Natural killer cell treated with Interleukin-12 subunit alpha and Interleukin-12 subunit beta and Interleukin-15 and Interleukin-18, amount 100 ng/mL, for 72 hours (primary cell): Measurements from ENCODE around the gene HECW1. TPM values are rescaled to one million over a fixed set of nuclear protein-coding genes. Genes with fewer than 3 reads are reported as not detected.

Source experiments
- ATAC-seq, 2 donors: fragments of 150-1000 bp; cut with Tn5 transposase in 1 of 2; sonication (Bioruptor Pico), chemical (Tn5 transposase) in 1 of 2; 2 replicates each; pipeline ENCODE4 v1.10.0; 2021
- DNase-seq: peaks from one replicate; pipeline ENCODE4 v3.0.0; 2022; ENCODE audit warnings: low spot score
- H3K27ac Mint-ChIP-seq, 2 donors: 1 replicate in 1 of 2; 2 replicates in 1 of 2; pipeline ENCODE4 v1.8.0; 2022; ENCODE audit warnings: mixed read lengths in 2 of 2, mild to moderate bottlenecking in 1 of 2, moderate library complexity in 1 of 2
- H3K27me3 Mint-ChIP-seq, 2 donors: 1 replicate in 1 of 2; 2 replicates in 1 of 2; pipeline ENCODE4 v1.8.0; 2022; ENCODE audit warnings: mixed read lengths in 2 of 2
- H3K36me3 Mint-ChIP-seq: one replicate; pipeline ENCODE4 v1.8.0; 2022; ENCODE audit warnings: mixed read lengths
- H3K4me1 Mint-ChIP-seq, 2 donors: 1 replicate in 1 of 2; 2 replicates in 1 of 2; pipeline ENCODE4 v1.8.0; 2022; ENCODE audit warnings: low read depth in 2 of 2, mixed read lengths in 2 of 2, mild to moderate bottlenecking in 1 of 2
- H3K4me3 Mint-ChIP-seq: one replicate; pipeline ENCODE4 v1.8.0; 2022; ENCODE audit warnings: mixed read lengths
- H3K9me3 Mint-ChIP-seq: 2 replicates; pipeline ENCODE4 v1.8.0; 2022; ENCODE audit warnings: mixed read lengths
- total RNA-seq, 2 donors: library from RNA; stranded (reverse); gene quantifications; one replicate each; pipeline ENCODE4 v1.2.3, GENCODE V29; 2022

Gene HECW1
- total RNA-seq, 2 donors from 2014 or later = not detected

DNA sequence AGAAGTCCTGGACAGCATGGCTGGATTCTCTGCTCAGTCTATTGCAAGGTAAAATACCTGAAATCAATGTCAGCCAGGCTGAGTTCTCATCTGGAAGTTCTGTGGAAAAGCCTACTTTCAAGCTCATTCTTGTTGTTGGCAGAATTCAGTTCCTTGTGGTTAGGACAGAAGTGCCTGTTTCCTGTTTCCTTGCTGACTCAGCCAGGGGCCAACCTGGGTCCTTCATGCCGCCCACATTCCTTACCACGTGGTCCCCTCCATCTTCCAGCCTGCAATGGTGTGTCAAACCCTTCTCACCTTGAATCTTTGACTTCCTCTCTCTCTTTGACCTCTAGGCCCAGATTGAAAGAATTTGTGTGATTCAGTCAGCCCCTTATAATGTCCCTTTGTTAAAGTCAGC is 273.4 kb downstream of the HECW1 start:
- no peaks in the 10 kb centered on the region for H3K36me3 Mint-ChIP-seq
- no peak overlapping the region for H3K27ac Mint-ChIP-seq
- ATAC-seq (no peak), DNase-seq (no peak)
- H3K4me3 Mint-ChIP-seq = no peak overlapping the region
- H3K9me3 Mint-ChIP-seq = no peaks in the 10 kb centered on the region
- peaks cover 0 to 3% of the 10 kb centered on the region in 2 donors for H3K4me1 Mint-ChIP-seq
- peaks cover 6 to 10% of the 10 kb centered on the region in 2 donors for H3K27me3 Mint-ChIP-seq

DNA sequence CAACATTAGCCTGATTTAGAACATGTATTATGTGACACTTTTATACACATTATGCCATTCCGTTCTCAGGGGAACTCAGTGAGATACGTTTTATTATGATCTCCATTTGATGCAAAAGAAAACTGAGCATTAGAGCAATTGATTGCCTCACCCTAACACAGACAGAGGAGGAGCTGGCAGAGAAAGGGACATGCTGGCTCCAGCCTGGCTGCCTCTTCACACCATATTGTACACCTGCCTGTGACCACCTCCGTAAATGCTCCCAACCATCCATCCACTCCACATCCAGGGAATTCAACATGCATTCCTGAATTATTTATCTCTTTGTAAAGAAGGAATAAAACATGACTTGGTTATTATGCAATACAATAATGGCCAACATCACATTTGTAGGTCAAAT is 275.5 kb downstream of the HECW1 start:
- DNase-seq (no peak), ATAC-seq (no peak)
- Mint-ChIP-seq H3K9me3 (no peaks in the 10 kb centered on the region), H3K27ac (no peak overlapping the region), H3K36me3 (no peaks in the 10 kb centered on the region), H3K4me3 (no peak overlapping the region), H3K27me3 (peaks cover 6 to 15% of the 10 kb centered on the region in 2 donors), H3K4me1 (peaks cover 0 to 3% of the 10 kb centered on the region in 2 donors)

DNA sequence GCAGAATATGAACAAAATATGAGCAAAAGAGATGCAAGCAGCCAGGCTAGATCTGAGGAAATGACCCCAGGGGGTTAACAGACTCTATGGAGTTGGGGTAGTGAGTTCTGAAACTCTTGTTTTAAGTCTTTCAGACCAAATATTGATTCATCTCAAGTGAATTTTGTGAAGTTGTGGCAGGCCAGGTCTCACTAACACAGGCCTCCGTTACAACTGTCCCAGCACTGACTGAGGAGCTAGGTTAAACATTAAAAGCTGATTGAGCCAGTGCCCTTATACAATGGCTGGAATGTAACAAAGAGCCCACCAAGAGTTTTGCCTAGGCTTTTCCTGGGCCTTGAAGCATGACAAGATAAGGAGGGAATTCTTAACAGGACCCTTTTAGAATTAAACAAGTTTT is 278.1 kb downstream of the HECW1 start:
- Mint-ChIP-seq H3K36me3 (no peaks in the 10 kb centered on the region), H3K27ac (no peak overlapping the region), H3K4me1 (peaks cover 0 to 3% of the 10 kb centered on the region in 2 donors), H3K9me3 (no peaks in the 10 kb centered on the region), H3K27me3 (peaks cover 12 to 27% of the 10 kb centered on the region in 2 donors), H3K4me3 (no peak overlapping the region)
- DNase-seq (no peak), ATAC-seq (no peak)

DNA sequence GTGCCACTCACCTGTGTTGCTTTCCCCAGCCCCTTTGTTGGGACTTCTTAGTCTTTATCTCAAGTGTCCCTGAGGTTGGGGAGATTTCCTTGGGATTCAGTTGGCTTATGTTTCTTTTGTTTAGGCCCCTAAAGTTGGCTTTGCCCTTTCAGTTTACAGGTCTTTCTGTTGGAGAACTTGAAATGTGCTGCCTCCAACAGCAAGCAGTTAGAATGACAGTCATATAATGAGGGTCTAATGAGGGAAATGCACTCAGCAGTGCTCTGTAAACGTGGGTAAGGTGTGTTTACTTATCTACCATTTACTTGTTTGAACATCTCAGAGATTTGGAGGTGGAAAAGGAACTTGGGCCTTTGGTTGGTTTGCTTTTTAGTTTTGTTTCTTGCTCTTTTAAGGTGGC is 279.1 kb downstream of the HECW1 start:
- no peaks in the 10 kb centered on the region for H3K4me1 Mint-ChIP-seq
- H3K27ac Mint-ChIP-seq = no peak overlapping the region
- ATAC-seq = no peak
- H3K4me3 Mint-ChIP-seq = no peak overlapping the region
- no peaks in the 10 kb centered on the region for H3K36me3 Mint-ChIP-seq
- peaks cover 14 to 26% of the 10 kb centered on the region in 2 donors for H3K27me3 Mint-ChIP-seq
- H3K9me3 Mint-ChIP-seq = no peaks in the 10 kb centered on the region
- no peak for DNase-seq

DNA sequence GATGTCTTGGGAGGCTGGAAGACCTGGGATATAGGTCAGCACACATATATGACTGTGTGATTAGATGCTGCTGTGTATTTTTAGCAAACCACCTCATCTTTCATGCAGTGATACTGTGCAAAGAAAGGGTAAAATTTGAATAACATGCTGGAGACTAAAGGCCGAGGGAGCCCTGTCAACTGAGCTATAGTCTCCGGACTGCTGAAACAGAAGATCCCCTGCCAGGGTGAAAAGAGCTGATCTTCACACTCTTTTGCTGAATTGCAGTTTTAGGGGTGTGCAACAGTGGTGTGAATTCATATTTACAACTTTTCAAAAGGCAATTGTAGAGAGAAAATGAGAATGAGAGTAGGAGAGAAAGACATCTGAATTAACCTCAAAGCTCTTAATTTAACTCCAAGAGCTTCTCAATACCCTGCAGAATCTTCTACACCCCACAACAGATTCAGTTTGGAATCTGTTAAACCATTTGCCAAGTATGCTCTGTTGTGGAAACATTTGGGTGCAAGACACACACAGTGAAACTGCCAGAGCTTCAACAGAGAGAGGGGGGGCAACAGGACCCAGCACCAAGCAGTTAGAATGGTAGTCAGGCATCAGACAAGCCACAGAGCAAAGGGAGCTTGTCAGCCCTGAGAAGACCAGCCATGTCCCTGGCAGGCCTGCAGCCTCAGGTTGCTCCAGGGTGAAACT is 280.3 kb downstream of the HECW1 start:
- H3K27me3 Mint-ChIP-seq = peaks cover 26 to 30% of the 10 kb centered on the region in 2 donors
- DNase-seq (no peak), ATAC-seq (no peak)
- H3K27ac Mint-ChIP-seq = no peak overlapping the region
- H3K36me3 Mint-ChIP-seq = no peaks in the 10 kb centered on the region
- no peaks in the 10 kb centered on the region for H3K9me3 Mint-ChIP-seq
- H3K4me3 Mint-ChIP-seq = no peak overlapping the region
- H3K4me1 Mint-ChIP-seq = no peaks in the 10 kb centered on the region

DNA sequence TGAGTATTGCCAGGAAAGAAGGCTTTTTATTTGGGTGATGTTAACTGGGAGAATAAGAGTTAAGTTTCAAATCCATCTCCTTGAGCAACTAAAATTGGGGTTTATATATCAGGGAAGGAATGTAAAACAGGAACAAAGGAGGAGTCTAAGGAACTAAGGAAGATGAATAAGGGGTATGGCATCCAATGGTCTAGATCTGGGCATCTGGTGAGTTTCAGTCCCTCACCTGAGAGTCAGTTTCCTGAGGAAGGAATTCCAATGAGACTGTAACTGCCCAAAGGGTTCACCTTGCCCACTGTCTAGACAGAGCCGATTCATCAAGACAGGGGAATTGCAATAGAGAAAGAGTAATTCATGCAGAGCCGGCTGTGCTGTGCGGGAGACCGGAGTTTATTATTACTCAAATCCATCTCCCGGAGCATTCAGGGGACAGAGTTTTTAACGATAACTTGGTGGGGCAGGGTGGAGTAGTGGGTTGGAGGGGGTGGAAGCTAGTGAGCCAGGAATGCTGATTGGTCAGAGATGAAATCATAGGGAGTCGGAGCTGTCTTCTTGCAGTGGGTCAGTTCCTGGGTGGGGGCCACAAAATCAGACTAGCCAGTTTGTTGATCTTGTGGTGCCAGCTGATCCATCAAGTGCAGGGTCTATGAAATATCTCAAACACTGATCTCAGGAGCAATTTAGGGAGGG is 282.1 kb downstream of the HECW1 start:
- Mint-ChIP-seq H3K4me1 (no peaks in the 10 kb centered on the region), H3K27me3 (peaks cover 30 to 38% of the 10 kb centered on the region in 2 donors), H3K4me3 (no peak overlapping the region), H3K9me3 (no peaks in the 10 kb centered on the region), H3K27ac (no peak overlapping the region), H3K36me3 (no peaks in the 10 kb centered on the region)
- no peak for DNase-seq
- ATAC-seq = no peak

DNA sequence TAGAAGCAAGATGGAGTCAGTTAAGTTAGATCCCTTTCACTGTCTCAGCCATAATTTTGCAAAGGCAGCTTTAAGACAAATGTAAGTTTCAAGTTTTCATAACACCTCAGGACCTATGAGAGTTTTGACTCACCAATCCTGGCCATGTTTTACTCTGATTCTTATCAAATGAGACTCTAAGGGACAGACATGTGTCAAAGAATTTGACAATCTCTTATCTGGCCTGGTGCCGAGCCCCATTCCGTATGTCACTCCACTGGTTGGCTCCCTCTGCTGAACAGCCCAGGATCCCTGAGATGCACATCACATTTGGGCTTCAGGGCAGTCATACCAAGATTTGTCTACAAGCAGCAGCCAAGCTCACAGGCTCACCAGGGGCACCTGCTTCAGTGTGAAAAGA is 282.9 kb downstream of the HECW1 start:
- ATAC-seq (no peak), DNase-seq (no peak)
- no peaks in the 10 kb centered on the region for H3K36me3 Mint-ChIP-seq
- H3K27ac Mint-ChIP-seq = no peak overlapping the region
- no peak overlapping the region for H3K4me3 Mint-ChIP-seq
- no peaks in the 10 kb centered on the region for H3K4me1 Mint-ChIP-seq
- H3K27me3 Mint-ChIP-seq = peaks cover 30 to 41% of the 10 kb centered on the region in 2 donors
- H3K9me3 Mint-ChIP-seq = no peaks in the 10 kb centered on the region

DNA sequence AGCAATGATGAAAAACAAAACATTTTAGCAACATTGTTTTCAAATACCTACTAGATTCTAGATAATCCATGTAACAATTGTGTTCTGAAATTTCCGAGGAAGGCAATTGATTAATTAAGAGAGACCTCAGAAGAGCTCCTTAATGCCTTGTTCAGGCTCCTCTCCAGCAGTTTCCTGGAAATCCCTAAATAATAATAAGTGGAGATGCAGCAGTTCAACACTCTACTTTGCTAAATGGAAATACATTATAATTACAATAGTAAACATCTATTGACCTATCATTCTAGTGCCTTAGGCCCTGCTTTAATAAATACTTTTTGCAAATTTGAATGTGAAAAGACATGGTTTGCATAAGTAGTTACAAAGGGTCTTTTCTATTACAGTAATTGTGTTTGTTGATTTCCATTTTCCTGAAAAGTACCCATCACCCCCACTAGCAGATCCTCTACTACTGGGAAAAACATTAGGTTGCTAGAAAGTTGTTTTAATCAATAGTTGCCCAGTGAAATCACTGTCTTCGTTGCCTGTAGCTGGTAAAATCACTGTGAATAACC is 283.8 kb downstream of the HECW1 start:
- H3K36me3 Mint-ChIP-seq = no peaks in the 10 kb centered on the region
- H3K27ac Mint-ChIP-seq = no peak overlapping the region
- ATAC-seq (no peak), DNase-seq (no peak)
- no peak overlapping the region for H3K4me3 Mint-ChIP-seq
- H3K27me3 Mint-ChIP-seq = peaks cover 35 to 50% of the 10 kb centered on the region in 2 donors
- H3K4me1 Mint-ChIP-seq = no peaks in the 10 kb centered on the region
- H3K9me3 Mint-ChIP-seq = no peaks in the 10 kb centered on the region

DNA sequence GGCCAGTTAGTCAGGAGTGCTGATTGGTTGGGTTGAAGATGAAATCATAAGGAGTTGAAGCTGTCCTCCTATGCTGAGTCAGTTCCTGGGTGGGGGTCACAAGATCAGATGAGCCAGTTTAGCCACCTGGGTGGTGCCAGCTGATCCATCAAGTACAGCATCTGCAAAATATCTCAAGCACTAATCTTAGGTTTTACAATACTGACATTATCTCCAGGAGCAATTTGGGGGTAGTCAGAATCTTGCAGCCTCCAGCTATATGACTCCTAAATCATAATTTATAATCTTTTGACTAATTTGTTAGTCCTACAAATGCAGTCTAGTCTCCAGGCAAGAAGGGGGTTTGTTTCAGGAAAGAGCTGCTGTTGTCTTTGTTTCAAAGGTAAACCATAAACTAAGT is 286.4 kb downstream of the HECW1 start:
- Mint-ChIP-seq H3K27me3 (peaks cover 37 to 66% of the 10 kb centered on the region in 2 donors), H3K9me3 (no peaks in the 10 kb centered on the region), H3K27ac (no peak overlapping the region), H3K4me1 (no peaks in the 10 kb centered on the region), H3K4me3 (no peak overlapping the region), H3K36me3 (no peaks in the 10 kb centered on the region)
- DNase-seq (no peak), ATAC-seq (no peak)

DNA sequence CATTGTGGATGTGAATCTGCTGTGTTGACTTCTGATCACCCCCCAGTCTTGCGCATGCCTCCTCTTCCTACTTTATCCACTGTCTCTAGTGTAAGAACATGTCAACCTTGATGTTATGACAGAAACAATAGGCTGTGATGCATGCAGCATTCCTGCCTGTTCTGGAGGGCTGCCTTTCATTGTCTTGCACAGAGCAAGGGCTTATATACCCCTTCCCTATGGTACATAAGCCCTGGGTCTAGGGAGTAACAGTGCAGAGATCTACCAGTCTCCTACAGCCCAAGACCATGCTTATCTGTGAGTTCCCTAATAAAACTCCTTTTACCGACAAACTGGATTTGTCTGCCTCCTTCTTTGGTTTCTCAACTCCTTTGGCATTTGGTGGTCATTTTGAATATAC is 293.5 kb downstream of the HECW1 start:
- Mint-ChIP-seq H3K27ac (no peak overlapping the region), H3K4me1 (no peaks in the 10 kb centered on the region), H3K9me3 (no peaks in the 10 kb centered on the region), H3K4me3 (no peak overlapping the region), H3K27me3 (peaks cover 13 to 26% of the 10 kb centered on the region in 2 donors), H3K36me3 (no peaks in the 10 kb centered on the region)
- peak in 1 of 2 donors; percentile 40 for ATAC-seq
- no peak for DNase-seq

DNA sequence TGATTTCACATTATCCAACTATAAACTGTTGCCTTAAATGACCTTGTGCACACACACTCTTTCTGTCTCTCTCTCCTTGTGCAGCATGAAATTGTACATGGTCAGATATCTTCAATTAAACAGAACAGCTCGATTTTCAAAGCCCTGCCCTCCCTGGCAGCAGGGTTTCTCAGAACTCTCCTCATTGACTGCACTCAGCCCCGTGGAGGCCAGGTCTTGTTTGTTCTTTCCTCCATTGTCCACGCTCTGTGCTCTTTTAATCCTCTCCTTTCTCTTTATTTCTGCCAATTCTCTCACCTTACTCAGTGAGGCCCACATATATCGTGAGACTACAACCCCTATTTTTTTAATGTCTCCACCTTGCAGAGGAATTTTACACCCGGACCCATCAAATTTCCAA is 294.5 kb downstream of the HECW1 start:
- ATAC-seq (no peak), DNase-seq (no peak)
- H3K9me3 Mint-ChIP-seq = no peaks in the 10 kb centered on the region
- H3K27ac Mint-ChIP-seq = no peak overlapping the region
- peaks cover 11 to 18% of the 10 kb centered on the region in 2 donors for H3K27me3 Mint-ChIP-seq
- H3K4me1 Mint-ChIP-seq = no peaks in the 10 kb centered on the region
- H3K4me3 Mint-ChIP-seq = no peak overlapping the region
- H3K36me3 Mint-ChIP-seq = no peaks in the 10 kb centered on the region

DNA sequence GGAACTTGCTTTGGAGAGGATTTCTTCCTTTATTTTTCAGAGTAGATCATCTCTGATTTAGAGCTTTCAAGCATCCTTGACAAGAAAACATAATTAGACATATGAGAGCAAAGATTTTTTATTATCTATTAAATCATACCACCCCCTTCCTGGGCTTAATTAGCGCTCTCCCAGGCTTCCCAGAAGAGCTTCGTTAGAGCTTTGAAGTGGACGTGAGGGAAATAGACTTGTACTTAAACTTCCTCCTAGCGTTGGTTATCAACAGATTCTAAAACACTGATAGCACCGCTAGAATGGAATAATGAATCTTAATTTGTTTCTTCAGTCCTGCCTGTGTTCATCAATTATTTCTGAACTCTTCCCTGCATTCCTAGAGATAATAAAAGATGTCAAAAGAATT is 296.5 kb downstream of the HECW1 start:
- DNase-seq = no peak
- Mint-ChIP-seq H3K4me3 (no peak overlapping the region), H3K9me3 (no peaks in the 10 kb centered on the region), H3K27me3 (peaks cover 4 to 7% of the 10 kb centered on the region in 2 donors), H3K36me3 (no peaks in the 10 kb centered on the region), H3K27ac (no peak overlapping the region), H3K4me1 (no peaks in the 10 kb centered on the region)
- ATAC-seq = no peak

DNA sequence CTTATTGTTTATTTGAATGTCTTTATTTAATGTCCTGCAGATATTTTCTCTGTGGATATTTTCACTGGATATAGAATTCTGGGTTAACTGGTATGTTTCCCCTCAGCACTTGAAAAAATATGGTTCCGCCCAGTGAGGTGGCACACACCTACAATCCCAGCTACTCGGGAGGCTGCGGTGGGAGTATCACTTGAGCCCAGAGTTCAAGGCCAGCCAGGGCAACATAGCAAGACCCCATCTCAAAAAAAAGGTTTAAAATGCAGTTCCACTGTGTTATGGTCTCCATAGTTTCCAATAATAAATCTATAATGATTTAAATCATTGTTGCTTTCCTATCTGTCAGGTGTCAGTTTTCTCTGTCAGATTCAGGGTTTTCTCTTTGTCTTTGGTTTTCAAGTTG is 305.0 kb downstream of the HECW1 start:
- DNase-seq = no peak
- H3K27me3 Mint-ChIP-seq = peaks cover 16 to 35% of the 10 kb centered on the region in 2 donors
- H3K4me3 Mint-ChIP-seq = no peak overlapping the region
- H3K27ac Mint-ChIP-seq = no peak overlapping the region
- no peak for ATAC-seq
- H3K4me1 Mint-ChIP-seq = no peaks in the 10 kb centered on the region
- H3K9me3 Mint-ChIP-seq = no peaks in the 10 kb centered on the region
- no peaks in the 10 kb centered on the region for H3K36me3 Mint-ChIP-seq

DNA sequence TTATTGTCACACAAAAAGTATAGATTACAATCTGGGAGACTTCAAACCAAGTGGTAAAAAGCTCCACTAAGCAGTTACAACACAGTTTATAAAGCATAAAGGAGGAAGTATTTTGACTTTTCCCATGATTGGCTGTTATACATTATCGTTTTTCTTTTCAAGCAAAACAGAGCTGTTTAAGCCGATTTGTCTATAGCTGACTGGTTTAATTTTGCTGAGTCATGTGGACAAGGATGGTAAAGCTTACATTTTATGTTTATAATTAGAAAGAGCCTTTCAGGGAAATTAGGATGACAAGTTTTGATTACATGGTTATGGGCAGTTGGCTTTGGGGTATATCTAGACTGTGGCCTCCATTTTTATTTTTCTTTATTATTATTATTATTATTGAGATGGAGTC is 318.0 kb downstream of the HECW1 start:
- ATAC-seq (no peak), DNase-seq (no peak)
- Mint-ChIP-seq H3K4me1 (peaks cover 0 to 6% of the 10 kb centered on the region in 2 donors), H3K27ac (no peak overlapping the region), H3K36me3 (no peaks in the 10 kb centered on the region), H3K4me3 (no peak overlapping the region), H3K9me3 (no peaks in the 10 kb centered on the region), H3K27me3 (peaks cover 5 to 18% of the 10 kb centered on the region in 2 donors)
